ENCODE data around the gene SUPT20H.

Gene SUPT20H

GRCh38 chr13:36997716-36998427, 61.6 kb downstream of the SUPT20H start:
- no peak for DNase-seq

DNA sequence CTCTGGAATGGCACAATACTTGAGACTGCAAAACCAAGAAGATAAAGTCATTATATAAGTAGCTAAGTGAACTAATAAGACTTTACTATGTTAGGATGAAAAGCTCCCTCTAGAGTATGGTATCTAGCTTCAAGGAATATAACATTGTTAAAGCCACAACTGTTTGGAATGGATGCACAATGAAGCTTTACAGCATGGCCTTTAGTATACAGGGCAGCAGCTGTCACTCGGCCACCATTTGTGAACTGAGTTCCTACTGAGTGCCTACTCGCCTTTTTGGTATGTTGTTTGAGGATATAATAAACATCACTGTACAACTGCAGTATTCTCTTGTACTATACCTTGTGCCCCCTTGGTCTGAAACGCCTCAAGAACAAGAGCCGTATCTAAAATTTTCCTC, 67.1 kb downstream of the SUPT20H start:
- no peak for DNase-seq

DNA sequence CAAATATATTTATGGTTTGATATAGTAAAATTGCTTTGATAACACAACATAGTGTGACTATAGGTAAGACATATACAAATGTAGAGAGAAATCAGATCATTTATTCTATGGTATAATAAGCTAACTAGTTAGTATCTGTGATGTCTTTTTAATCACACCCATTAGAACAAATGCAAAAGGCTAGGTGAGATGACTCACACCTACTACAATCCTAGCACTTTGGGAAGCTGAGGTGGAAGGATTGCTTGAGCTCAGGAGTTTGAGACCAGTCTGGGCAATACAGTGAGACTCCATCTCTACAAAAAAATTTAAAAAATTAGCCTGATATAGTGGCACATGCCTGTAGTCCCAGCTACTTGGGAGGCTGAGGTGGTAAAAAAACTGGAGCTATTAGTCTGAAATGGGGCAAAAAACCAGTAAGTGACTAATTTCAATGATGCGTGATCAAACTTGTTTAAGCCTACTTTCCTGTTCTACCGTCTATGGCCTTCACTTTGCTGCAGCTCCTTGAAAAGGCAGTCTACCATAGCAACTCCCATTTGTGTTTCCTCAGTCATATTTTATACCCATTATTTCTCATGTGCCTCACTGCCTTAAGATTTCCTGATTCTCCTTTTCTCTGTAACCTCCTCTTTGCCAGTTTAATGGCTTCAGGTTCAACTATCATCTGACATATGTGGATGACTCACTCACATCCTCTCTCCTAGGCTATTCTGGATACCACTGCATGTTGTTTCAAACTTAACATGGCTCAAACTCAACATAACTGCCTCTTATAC, 72.8 kb downstream of the SUPT20H start:
- no peak for DNase-seq

DNA sequence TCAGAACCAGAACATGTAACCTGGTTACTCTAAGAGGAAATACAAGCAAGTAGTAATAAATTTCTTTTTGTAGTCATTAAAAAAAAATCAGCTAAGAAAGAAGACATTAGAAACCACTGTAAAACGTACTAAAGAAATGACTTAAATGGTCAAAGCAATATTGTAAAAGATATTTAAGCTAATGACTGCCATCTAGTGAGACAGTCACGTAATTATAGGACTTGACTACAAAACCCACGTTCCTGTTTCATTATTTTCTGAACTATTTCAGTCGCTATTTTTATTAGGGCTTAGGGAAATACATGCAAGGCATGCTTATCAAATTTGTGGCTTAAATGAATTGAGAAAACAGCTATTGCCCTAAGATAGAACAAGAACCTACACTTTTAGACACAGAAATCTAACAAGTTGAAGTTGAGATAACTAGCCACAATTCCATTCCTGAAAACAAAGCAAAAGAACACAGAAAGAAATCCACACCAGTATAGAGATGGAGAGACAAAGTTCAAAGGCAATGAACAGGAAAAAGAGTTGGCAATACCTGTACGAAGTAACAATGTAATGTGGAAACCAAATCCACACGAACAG, 78.2 kb downstream of the SUPT20H start:
- no peak for DNase-seq

DNA sequence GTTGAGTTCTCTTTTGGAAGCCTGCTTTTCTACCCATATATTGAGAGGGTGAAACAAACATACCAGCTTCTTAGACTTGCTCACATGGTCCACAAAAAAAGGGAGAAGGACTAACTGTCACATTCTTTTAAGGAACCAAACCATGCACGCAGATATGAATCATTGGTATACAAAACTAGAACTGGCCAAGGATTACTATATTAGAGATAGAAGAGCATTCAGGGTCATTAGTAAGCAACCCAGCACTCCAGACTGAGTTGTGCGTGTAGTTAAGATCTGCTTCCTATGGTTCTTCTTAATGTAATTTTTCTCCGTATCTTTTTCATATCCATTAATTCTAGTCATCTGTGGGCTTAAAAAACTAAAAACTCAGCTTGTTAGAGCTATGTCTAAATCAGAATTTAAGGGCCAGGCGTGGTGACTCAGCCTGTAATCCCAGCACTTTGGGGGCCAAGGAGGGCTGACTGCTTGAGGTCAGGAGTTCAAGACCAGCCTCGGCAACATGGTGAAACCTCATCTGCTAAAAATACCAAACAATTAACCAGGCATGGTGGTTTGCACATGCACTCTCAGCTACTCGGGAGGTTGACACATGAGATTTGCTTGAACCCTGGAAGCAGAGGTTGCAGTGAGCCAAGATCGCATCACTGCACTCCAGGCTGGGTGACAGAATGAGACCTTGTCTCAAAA, 80.0 kb downstream of the SUPT20H start:
- DNase-seq = no peak

GRCh38 chr13:36975172-36975571, 84.3 kb downstream of the SUPT20H start:
- DNase-seq = no peak

DNA sequence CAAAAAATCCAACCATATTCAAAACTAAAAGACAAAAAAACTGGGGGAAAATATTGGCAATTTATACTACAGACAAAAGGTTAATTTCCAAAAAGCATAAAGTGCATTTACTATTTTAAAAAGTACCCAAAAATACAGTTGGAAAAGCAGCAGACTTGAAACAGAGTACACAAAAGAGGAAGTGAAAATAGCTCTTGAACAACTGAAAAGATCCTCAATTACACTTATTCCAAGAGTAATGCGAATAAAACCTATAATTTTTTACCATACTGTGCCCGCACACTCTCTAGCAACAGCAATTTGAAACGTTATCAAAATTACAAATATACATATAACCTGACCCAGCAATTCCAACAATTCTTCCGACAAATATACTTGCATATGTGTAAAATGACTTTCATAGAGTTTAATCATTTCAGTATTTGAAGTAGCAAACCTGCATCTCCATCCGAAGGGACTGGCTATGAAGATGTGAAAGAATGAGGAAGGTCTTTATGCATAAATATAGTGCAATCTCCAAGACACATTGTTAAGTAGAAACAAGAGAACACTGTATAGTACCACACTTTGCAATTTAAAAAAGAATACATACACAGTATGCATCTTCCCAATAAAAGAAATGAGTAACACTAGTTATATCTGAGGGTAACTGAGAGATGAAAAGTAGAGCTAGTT, 85.7 kb downstream of the SUPT20H start:
- DNase-seq = no peak

DNA sequence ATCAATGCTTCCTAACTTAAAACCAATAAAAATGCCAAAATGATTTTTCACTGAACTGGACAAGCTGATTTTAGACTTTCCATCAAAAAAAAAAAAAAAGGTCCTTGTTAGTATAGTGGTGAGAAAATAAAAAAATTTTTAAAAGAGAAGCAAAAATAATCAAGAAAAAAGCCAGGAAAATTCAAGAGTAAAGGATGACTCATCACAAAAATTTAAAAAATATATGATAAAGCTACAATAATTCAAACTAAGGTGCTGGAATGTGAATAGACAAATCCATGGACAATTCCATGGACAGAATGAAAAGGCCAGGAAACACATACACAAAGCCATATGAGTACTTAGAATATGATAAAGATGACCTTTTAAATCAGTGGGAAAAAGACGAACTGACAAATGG, 86.5 kb downstream of the SUPT20H start:
- DNase-seq = no peak

DNA sequence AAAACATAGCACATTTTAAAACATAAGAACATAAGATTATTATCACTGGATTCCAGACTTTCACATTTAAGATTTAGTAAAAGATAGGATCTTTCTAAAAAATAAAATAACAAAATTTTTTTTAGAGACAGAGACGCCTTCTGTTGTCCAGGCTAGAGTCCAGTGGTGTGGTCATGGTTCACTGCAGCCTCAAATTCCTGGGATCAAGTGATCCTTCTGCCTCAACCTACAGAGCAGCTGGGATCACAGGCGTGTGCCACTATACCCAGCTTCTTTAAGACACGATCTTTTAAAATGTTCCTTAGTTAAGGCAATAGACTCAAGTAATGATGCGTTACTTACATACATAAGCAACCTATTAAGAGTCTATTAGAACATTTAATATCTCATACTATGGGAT, 93.1 kb downstream of the SUPT20H start:
- no peak for DNase-seq

DNA sequence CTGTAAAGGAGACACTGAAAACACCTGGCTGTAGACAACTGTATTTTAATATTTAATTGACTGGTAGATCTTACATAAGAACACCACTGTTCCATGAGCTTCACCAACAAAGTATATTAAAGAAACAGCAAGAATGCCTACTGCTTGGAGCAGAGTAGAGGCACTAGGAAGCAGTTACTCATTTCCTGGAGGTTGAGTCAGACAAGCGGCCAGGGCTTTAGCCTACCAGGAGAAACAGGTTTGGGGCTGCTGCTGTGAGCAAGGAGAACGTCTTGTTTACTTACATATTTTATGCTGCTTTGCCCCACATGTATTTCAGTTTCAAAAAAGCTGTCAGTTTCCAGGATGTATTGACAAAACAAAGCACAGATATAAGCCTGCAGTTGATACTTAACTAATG, 93.7 kb downstream of the SUPT20H start:
- no peak for DNase-seq

- no peak for DNase-seq
Measured at GRCh38 chr13:36959456-36960116, 99.9 kb downstream of the SUPT20H start.

Data from stimulated activated naive CD4-positive, alpha-beta T cell treated with Interleukin-2 at 50 U/mL for 16 hours (primary cell).